Suprapubic skin (tissue), 4 donors: ENCODE measurements around the gene RBM22.
"Not testable (repeated sequence)": the region's sequence is repeated elsewhere in the genome, so short reads cannot be mapped to it uniquely, and the experiment has no call there.

Source experiments
- CTCF ChIP-seq, 2 donors: fragments of 200-600 bp in 1 of 2; fragments of 450-650 bp in 1 of 2; sonication (generic) in 1 of 2; IDR thresholded peaks; one replicate each; pipeline ENCODE4 v1.5.1; 2016 to 2019; ENCODE audit warnings: antibody characterized with exemption in 2 of 2, mild to moderate bottlenecking in 1 of 2, moderate library complexity in 1 of 2
- POLR2A ChIP-seq, 2 donors: fragments of 450-650 bp; IDR thresholded peaks; one replicate each; pipeline ENCODE4 v1.6.1; 2017; ENCODE audit warnings: antibody characterized with exemption in 2 of 2, mild to moderate bottlenecking in 2 of 2, moderate library complexity in 2 of 2
- POLR2AphosphoS5 ChIP-seq, 3 donors: sonication (generic); formaldehyde crosslinking; IDR thresholded peaks; one replicate each; pipeline ENCODE4 v1.6.1; 2017; ENCODE audit warnings: antibody characterized with exemption in 3 of 3

- not testable (repeated sequence) for TF ChIP-seq CTCF, POLR2A, POLR2AphosphoS5 (IDR thresholded peaks at IDR 0.05)
These were observed 41.7 kb upstream of the RBM22 start for GRCh38 chr5:150742455-150743141.
